ENCODE measurements around the gene EMILIN2. TPM values are rescaled to one million over a fixed set of nuclear protein-coding genes. Genes with fewer than 3 reads are reported as not detected.

EMILIN2 gene
- total RNA-seq, 1 donor from 2014 or later = 29.6 TPM

DNA sequence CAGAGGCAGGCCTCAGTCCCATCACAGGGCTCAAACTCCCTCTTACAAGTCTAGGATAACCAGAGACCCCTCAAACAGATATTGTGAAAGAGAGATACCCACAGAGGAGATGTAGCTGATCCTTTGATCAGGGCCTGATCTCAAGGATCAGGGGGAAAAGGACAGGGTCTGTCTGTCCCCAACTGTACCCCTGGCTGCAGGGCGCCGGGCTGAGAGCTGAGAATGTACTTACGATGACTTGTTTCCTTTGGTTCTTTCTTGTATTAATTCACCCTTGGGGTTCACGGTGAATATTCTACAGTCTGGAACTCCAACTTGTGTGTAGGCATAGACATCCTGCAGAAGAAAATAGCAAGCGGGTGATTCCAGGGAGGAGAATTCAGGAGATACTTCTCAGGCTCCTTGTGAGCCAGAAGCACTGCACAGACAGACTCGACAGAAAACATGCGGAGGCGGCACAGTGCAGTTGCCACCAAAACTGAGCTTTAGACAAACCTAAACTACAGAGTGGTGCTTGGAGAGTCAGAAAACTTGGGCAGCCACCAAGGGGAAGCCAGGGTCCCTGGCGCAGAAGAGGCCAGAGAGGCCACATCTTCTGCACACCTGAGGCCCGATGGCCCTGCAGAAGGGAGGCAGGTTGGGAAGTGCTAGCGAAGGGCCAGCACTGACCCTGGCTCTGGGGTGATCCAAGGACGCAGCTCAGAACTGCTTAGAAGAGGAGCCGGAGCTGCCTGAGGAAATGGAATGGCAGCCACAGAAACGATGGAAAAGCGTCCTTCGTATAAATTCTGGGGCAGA is 73.9 kb downstream of the EMILIN2 start:
- H4K20me1 ChIP-seq (ENCODE audit: insufficient read depth, low read length) = peaks cover 3% of the 10 kb centered on the region
- no peak overlapping the region for H3K4me3 Mint-ChIP-seq (ENCODE audit: unreplicated experiment)
- no peak overlapping the region for H3K4me2 ChIP-seq (ENCODE audit: low read length)
- no peak overlapping the region for H3K9ac ChIP-seq (ENCODE audit: low read length)
- peaks cover 21% of the 10 kb centered on the region for H3K36me3 ChIP-seq (ENCODE audit: insufficient read depth, low read length)
- H3K27ac ChIP-seq (ENCODE audit: low read depth, low read length) = no peak overlapping the region
- no peak overlapping the region for H3K27ac Mint-ChIP-seq (ENCODE audit: unreplicated experiment)
- no peak overlapping the region for H3K4me3 ChIP-seq (ENCODE audit: insufficient read depth, low read depth, low read length)
- DNase-seq (ENCODE audit: low read depth) = no peak
- TF ChIP-seq, protein P1, sequence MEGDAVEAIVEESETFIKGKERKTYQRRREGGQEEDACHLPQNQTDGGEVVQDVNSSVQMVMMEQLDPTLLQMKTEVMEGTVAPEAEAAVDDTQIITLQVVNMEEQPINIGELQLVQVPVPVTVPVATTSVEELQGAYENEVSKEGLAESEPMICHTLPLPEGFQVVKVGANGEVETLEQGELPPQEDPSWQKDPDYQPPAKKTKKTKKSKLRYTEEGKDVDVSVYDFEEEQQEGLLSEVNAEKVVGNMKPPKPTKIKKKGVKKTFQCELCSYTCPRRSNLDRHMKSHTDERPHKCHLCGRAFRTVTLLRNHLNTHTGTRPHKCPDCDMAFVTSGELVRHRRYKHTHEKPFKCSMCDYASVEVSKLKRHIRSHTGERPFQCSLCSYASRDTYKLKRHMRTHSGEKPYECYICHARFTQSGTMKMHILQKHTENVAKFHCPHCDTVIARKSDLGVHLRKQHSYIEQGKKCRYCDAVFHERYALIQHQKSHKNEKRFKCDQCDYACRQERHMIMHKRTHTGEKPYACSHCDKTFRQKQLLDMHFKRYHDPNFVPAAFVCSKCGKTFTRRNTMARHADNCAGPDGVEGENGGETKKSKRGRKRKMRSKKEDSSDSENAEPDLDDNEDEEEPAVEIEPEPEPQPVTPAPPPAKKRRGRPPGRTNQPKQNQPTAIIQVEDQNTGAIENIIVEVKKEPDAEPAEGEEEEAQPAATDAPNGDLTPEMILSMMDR (IDR thresholded peaks at IDR 0.05; ENCODE audit: insufficient read depth, low read depth, low read length) = no peak
- no peak for TF ChIP-seq EZH2 (IDR thresholded peaks at IDR 0.05; ENCODE audit: insufficient read depth, low read length)
- no peaks in the 10 kb centered on the region for H3K27me3 ChIP-seq (ENCODE audit: insufficient read depth, low read length)
- H3K36me3 Mint-ChIP-seq (ENCODE audit: low read depth, unreplicated experiment) = peaks cover 18% of the 10 kb centered on the region
- FAIRE-seq = no peak
- peaks cover 8% of the 10 kb centered on the region for H3K4me1 ChIP-seq (ENCODE audit: insufficient read depth, low read length)
- H3K79me2 ChIP-seq (ENCODE audit: insufficient read depth, low read length) = no peaks in the 10 kb centered on the region
- H3K27me3 Mint-ChIP-seq (ENCODE audit: low read depth, unreplicated experiment) = no peaks in the 10 kb centered on the region
- H3K4me1 Mint-ChIP-seq (ENCODE audit: low read depth, unreplicated experiment) = peaks cover 5% of the 10 kb centered on the region
- H3K9me3 Mint-ChIP-seq (ENCODE audit: unreplicated experiment) = no peaks in the 10 kb centered on the region
- no peak overlapping the region for H2AFZ ChIP-seq (ENCODE audit: low read depth, low read length)
- no peaks in the 10 kb centered on the region for H3K9me3 ChIP-seq (ENCODE audit: insufficient read depth, low read depth, low read length)

DNA sequence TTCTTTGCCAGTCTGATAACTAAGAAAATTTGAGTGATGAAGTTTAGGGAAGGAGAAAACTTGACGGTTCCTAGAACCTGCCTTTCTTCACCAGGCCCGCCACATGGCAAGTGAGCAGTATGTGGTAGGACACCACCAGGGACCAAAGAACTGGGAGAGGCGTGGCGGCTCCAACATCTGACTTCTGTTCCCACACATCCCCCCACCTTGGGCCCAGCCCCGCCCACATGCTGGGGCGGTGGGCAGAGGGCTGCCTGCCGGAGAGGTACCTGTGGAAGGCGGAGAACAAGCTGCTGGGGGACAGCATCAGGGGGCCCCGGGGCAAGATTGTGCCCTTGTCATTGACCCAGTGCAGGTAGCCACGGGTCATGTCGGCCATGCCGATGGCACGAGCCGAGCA is 75.0 kb downstream of the EMILIN2 start:
- no peak for DNase-seq (ENCODE audit: low read depth)
- Mint-ChIP-seq H3K27ac (ENCODE audit: unreplicated experiment) (no peak overlapping the region), H3K27me3 (ENCODE audit: low read depth, unreplicated experiment) (no peaks in the 10 kb centered on the region), H3K36me3 (ENCODE audit: low read depth, unreplicated experiment) (peaks cover 18% of the 10 kb centered on the region), H3K9me3 (ENCODE audit: unreplicated experiment) (no peaks in the 10 kb centered on the region), H3K4me3 (ENCODE audit: unreplicated experiment) (no peak overlapping the region), H3K4me1 (ENCODE audit: low read depth, unreplicated experiment) (no peaks in the 10 kb centered on the region)
- Histone ChIP-seq H3K9ac (ENCODE audit: low read length) (no peak overlapping the region), H2AFZ (ENCODE audit: low read depth, low read length) (no peak overlapping the region), H3K4me1 (ENCODE audit: insufficient read depth, low read length) (no peaks in the 10 kb centered on the region), H3K79me2 (ENCODE audit: insufficient read depth, low read length) (no peaks in the 10 kb centered on the region), H3K27me3 (ENCODE audit: insufficient read depth, low read length) (no peaks in the 10 kb centered on the region), H3K4me2 (ENCODE audit: low read length) (no peak overlapping the region), H4K20me1 (ENCODE audit: insufficient read depth, low read length) (no peaks in the 10 kb centered on the region), H3K27ac (ENCODE audit: low read depth, low read length) (no peak overlapping the region), H3K9me3 (ENCODE audit: insufficient read depth, low read depth, low read length) (no peaks in the 10 kb centered on the region), H3K4me3 (ENCODE audit: insufficient read depth, low read depth, low read length) (no peak overlapping the region), H3K36me3 (ENCODE audit: insufficient read depth, low read length) (peaks cover 17% of the 10 kb centered on the region)
- no peak for FAIRE-seq
- TF ChIP-seq, protein P1 (IDR thresholded peaks at IDR 0.05; ENCODE audit: insufficient read depth, low read depth, low read length) = no peak
- TF ChIP-seq EZH2 (IDR thresholded peaks at IDR 0.05; ENCODE audit: insufficient read depth, low read length) = no peak

DNA sequence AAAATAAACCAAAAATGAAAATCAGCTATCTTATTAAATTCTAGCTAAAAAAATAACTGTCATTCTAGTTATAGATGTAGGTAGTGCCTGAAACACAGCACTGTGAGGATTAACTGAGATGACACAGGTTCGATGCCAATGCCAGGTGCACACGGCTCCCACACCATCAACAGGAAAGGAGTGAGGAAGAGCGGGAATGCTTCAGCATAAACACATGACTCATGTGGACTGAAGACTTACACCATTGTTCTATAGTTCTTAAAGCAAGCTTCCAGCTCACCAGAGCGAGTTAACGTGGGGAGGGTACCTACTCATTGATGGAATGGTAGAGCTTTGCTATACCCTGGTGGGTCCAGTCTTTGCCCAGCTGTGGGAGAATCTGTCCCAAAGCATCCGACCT is 76.7 kb downstream of the EMILIN2 start:
- Mint-ChIP-seq H3K27me3 (ENCODE audit: low read depth, unreplicated experiment) (no peaks in the 10 kb centered on the region), H3K4me1 (ENCODE audit: low read depth, unreplicated experiment) (no peaks in the 10 kb centered on the region), H3K9me3 (ENCODE audit: unreplicated experiment) (no peaks in the 10 kb centered on the region), H3K36me3 (ENCODE audit: low read depth, unreplicated experiment) (peaks cover 18% of the 10 kb centered on the region), H3K4me3 (ENCODE audit: unreplicated experiment) (no peak overlapping the region), H3K27ac (ENCODE audit: unreplicated experiment) (no peak overlapping the region)
- no peaks in the 10 kb centered on the region for H3K9me3 ChIP-seq (ENCODE audit: insufficient read depth, low read depth, low read length)
- peaks cover 26% of the 10 kb centered on the region for H3K36me3 ChIP-seq (ENCODE audit: insufficient read depth, low read length)
- H3K4me1 ChIP-seq (ENCODE audit: insufficient read depth, low read length) = no peaks in the 10 kb centered on the region
- TF ChIP-seq, protein P1 (IDR thresholded peaks at IDR 0.05; ENCODE audit: insufficient read depth, low read depth, low read length) = no peak
- no peak for TF ChIP-seq EZH2 (IDR thresholded peaks at IDR 0.05; ENCODE audit: insufficient read depth, low read length)
- no peak overlapping the region for H3K4me3 ChIP-seq (ENCODE audit: insufficient read depth, low read depth, low read length)
- H3K79me2 ChIP-seq (ENCODE audit: insufficient read depth, low read length) = no peaks in the 10 kb centered on the region
- no peak overlapping the region for H3K4me2 ChIP-seq (ENCODE audit: low read length)
- DNase-seq (ENCODE audit: low read depth) = no peak
- H3K27ac ChIP-seq (ENCODE audit: low read depth, low read length) = no peak overlapping the region
- no peak overlapping the region for H3K9ac ChIP-seq (ENCODE audit: low read length)
- H4K20me1 ChIP-seq (ENCODE audit: insufficient read depth, low read length) = no peaks in the 10 kb centered on the region
- H2AFZ ChIP-seq (ENCODE audit: low read depth, low read length) = no peak overlapping the region
- no peak for FAIRE-seq
- H3K27me3 ChIP-seq (ENCODE audit: insufficient read depth, low read length) = no peaks in the 10 kb centered on the region

Data from astrocyte (in vitro differentiated cells and primary cell).